Body of pancreas (tissue), 4 donors: ENCODE measurements around the gene NDUFV1.
"Not testable (repeated sequence)": the region's sequence is repeated elsewhere in the genome, so short reads cannot be mapped to it uniquely, and the experiment has no call there.

Experiments
- CTCF ChIP-seq, 7 experiments: fragments of 450-650 bp in 4 of 7; fragments of 200-600 bp in 3 of 7; sonication (generic) in 3 of 7; IDR thresholded peaks; one replicate each; pipeline ENCODE4 v1.5.1; 2016 to 2019; ENCODE audit warnings: antibody characterized with exemption in 7 of 7
- POLR2A ChIP-seq, 3 donors: fragments of 450-650 bp; IDR thresholded peaks; one replicate each; pipeline ENCODE4 v1.6.1; 2016; ENCODE audit warnings: antibody characterized with exemption in 3 of 3, mild to moderate bottlenecking in 2 of 3

- TF ChIP-seq CTCF, POLR2A (IDR thresholded peaks at IDR 0.05): not testable (repeated sequence)
Observed at GRCh38 chr11:67621928-67622327, 15.2 kb downstream of the NDUFV1 start.
